ENCODE results near the gene RABAC1. TPM values are rescaled to one million over a fixed set of nuclear protein-coding genes. Genes with fewer than 3 reads are reported as not detected.
"Not testable (repeated sequence)": the region's sequence is repeated elsewhere in the genome, so short reads cannot be mapped to it uniquely, and the experiment has no call there.

RABAC1 gene
- total RNA-seq, 1 donor from 2014 or later, result 130 TPM

DNA sequence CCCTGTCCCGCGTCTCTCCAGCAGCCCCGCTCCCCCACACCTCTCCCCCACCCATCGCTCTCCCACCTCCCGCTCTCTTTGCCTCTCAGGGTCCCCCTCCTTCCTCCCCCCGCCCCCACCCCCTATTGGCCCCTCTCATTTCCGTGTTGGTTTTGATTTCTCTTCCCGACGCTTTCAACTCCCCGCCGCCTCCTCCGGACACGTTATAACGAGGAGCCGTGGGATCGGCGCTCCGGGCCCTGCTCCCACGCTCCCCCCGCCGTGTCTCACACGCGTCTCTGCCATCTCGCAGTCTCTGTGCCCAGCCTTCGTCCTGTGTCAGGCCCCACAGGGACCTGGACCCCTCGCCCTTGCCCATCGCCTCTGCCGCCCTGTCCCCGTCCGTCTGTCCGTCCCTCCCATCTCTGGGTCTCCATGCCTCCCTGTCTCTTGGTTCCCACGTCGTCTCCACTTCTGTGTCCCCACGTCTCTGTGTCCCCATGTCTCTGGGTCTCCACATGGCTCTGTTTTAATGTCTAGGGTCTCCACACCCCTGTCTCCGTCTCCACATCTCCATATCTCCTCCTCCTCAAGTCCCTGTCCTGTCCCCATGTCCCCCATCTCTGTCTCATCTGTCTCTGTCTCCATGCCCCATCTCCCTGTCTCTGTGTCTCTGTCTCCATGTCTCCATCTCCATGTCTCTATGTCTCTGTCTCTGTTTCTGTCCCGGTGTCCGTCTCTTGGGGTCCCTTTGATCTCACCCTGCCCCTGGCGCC is 43.9 kb downstream of the RABAC1 start:
- peaks cover 85% of the 10 kb centered on the region for H3K27me3 ChIP-seq (ENCODE audit: control insufficient read depth, insufficient read depth, low read length)
- H3K36me3 ChIP-seq (ENCODE audit: control insufficient read depth, insufficient read depth, low read length), result no peaks in the 10 kb centered on the region
- DNase-seq (ENCODE audit: low read depth), result no peak
- TF ChIP-seq, protein P1, sequence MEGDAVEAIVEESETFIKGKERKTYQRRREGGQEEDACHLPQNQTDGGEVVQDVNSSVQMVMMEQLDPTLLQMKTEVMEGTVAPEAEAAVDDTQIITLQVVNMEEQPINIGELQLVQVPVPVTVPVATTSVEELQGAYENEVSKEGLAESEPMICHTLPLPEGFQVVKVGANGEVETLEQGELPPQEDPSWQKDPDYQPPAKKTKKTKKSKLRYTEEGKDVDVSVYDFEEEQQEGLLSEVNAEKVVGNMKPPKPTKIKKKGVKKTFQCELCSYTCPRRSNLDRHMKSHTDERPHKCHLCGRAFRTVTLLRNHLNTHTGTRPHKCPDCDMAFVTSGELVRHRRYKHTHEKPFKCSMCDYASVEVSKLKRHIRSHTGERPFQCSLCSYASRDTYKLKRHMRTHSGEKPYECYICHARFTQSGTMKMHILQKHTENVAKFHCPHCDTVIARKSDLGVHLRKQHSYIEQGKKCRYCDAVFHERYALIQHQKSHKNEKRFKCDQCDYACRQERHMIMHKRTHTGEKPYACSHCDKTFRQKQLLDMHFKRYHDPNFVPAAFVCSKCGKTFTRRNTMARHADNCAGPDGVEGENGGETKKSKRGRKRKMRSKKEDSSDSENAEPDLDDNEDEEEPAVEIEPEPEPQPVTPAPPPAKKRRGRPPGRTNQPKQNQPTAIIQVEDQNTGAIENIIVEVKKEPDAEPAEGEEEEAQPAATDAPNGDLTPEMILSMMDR (IDR thresholded peaks at IDR 0.05; ENCODE audit: insufficient read depth, low read length, poor library complexity, severe bottlenecking), result no peak
- no peak overlapping the region for H3K4me3 ChIP-seq (ENCODE audit: low read depth, low read length)

DNA sequence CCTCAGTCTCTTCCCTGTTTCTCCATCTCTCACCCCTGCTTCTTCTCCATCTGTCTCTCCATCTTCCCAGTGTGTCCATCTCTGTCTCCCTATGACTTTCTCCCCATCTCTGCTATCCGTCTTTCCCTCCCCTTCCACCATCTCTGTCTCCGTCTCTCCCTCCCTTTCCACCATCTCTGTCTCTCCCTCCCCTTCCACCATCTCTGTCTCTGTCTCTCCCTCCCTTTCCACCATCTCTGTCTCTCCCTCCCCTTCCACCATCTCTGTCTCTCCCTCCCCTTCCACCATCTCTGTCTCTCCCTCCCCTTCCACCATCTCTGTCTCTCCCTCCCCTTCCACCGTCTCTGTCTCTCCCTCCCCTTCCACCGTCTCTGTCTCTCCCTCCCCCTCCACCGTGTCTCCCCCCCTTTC is 44.7 kb downstream of the RABAC1 start:
- not testable (repeated sequence) for H3K36me3 ChIP-seq (ENCODE audit: control insufficient read depth, insufficient read depth, low read length); DNase-seq (ENCODE audit: low read depth); H3K4me3 ChIP-seq (ENCODE audit: low read depth, low read length)
- H3K27me3 ChIP-seq (ENCODE audit: control insufficient read depth, insufficient read depth, low read length), result peaks cover 86% of the 10 kb centered on the region

DNA sequence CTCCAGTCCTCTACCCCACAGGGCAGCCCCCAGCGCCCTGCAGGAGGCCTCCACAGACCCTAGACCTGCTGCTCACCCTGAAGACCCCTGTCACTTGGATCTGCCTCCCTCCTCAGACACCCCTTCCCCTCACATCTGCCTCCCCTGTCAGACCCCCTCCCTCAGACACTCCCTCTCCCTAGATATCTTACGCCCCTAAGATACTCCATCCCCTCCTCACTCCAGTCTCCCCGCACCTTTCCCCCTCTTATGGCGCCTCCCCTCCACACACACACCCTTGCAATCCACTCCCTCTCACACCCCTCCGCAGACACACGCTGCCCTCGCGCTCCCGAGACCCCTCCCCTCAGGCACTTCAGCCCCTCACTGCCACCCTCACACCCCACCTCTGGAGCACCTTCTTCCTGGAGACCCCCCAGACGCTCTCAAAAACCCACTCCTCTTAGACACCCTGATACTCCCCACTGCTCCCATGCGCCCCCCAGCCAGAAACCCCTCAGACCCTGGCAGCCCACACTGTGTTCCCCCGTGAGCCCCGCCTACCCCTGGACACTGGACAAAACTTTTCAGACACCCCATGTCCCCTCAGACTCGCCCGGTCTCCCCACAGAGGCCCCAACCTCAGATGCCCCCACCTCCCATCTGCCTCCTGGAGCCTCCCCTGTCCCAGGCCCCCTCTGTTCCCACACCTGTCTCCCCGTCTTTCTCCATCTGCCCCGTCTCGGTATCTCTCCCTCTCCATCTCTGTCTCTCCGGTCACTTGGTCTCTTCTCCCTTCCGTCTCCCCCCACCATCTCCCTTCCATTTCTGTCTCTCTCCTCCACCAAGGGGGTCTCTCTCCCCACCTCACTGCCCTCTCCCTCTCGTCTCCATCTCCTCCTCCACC is 45.3 kb downstream of the RABAC1 start:
- Histone ChIP-seq H3K4me3 (ENCODE audit: low read depth, low read length) (no peak overlapping the region), H3K36me3 (ENCODE audit: control insufficient read depth, insufficient read depth, low read length) (no peaks in the 10 kb centered on the region), H3K27me3 (ENCODE audit: control insufficient read depth, insufficient read depth, low read length) (peaks cover 82% of the 10 kb centered on the region)
- TF ChIP-seq, protein P1 (IDR thresholded peaks at IDR 0.05; ENCODE audit: insufficient read depth, low read length, poor library complexity, severe bottlenecking), result no peak
- no peak for DNase-seq (ENCODE audit: low read depth)

DNA sequence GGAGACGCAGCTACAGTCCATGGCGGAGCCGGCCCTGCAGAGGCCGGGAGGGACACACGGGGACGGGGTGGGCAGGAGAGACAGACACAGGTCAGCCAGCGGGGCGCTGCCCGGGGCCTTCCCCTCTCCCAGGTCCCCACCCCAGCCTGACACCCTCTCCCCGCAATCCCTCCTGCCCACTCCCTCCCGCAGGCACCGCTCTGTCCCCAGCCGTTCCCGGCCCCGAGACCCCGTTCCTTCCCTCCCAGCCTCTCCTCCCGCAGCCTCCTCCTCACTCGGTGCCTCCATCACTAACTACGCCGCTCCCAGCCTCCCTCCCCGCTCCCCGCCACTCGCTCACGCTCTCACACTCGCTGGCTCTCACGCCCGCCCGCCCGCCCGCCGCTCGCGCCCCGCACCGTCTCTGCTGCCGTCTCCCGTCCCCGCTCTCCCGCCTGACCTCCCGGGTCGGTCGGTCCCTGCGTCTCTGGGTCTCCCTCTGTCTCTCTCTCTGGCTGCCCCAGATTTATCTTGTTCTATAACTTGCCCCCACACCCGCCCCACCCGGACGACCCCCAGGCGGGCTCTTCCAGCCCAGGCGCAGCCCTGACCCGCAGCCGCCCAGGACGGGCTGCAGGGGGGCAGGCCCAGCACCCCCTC is 46.1 kb downstream of the RABAC1 start:
- TF ChIP-seq, protein P1 (IDR thresholded peaks at IDR 0.05; ENCODE audit: insufficient read depth, low read length, poor library complexity, severe bottlenecking), result no peak
- Histone ChIP-seq H3K36me3 (ENCODE audit: control insufficient read depth, insufficient read depth, low read length) (no peaks in the 10 kb centered on the region), H3K27me3 (ENCODE audit: control insufficient read depth, insufficient read depth, low read length) (peaks cover 74% of the 10 kb centered on the region), H3K4me3 (ENCODE audit: low read depth, low read length) (no peak overlapping the region)
- DNase-seq (ENCODE audit: low read depth), result no peak

DNA sequence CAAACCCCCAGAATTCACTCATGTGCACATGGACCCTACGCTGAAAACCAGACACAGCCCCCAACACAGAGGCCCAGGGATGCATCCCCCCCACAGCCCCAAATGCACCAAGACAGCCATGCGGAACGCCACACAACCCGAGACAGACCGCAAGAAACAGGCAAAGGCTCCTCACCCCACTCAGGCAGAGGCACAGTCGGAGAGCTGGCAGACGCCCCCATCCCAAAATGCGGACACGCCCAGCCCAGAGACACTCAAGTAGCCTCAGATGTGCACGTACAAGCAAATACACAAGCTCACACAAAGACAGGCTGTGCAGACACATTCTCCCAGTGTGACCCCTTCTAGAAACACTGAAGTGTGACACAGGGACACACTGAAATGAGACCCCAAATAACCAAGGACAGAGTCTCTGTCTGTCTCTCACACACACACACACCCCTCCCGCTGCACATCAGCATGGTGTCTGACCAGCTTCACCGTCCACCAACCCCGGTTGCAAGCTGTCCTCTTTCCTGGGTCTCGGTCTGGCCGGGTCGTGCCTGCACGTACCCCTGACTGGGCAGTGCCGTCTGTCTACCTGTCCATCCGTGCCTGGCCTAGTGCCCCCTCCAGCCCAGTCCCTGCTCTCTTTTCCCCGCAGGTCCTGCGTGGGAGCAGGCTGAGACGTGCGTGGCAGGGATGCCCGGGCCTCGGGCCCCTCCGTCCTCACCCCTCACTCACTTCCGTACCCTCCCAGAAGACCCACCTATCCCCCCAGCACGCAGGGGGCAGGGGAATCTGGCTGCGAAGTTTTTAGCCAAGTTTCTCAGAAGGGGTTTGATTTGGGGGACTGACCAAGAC is 47.0 kb downstream of the RABAC1 start:
- H3K27me3 ChIP-seq (ENCODE audit: control insufficient read depth, insufficient read depth, low read length), result peaks cover 65% of the 10 kb centered on the region
- no peak overlapping the region for H3K4me3 ChIP-seq (ENCODE audit: low read depth, low read length)
- TF ChIP-seq, protein P1 (IDR thresholded peaks at IDR 0.05; ENCODE audit: insufficient read depth, low read length, poor library complexity, severe bottlenecking), result no peak
- DNase-seq (ENCODE audit: low read depth), result no peak
- no peaks in the 10 kb centered on the region for H3K36me3 ChIP-seq (ENCODE audit: control insufficient read depth, insufficient read depth, low read length)

Data from kidney epithelial cell (primary cell).